NCI-H128 (cell line): ENCODE results near the gene MET.

Experiments used
- DNase-seq: peaks from one replicate; lab custom pipeline; 2025; ENCODE audit not compliant: unreplicated experiment; lab: John Stamatoyannopoulos, UW

MET gene

DNA sequence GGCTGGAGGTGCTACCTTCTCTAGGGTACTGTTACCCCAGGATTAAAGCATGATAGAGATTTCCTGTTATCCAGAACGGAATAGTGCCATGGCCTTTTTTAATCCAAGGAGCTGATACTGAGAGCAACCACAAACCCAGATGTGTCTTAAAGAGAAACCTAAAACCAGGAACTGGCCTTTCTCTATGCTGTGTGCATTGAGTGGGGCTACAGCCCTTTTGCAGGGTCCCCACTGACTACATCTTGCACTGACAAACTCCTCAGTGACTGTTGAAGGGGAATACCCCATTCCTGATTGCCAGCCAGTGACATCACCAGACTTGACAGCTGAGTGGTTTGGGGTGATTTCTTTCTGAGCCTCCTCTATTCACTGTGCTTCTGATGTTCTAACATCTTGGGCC, 108.5 kb downstream of the MET start:
- no peak for DNase-seq

DNA sequence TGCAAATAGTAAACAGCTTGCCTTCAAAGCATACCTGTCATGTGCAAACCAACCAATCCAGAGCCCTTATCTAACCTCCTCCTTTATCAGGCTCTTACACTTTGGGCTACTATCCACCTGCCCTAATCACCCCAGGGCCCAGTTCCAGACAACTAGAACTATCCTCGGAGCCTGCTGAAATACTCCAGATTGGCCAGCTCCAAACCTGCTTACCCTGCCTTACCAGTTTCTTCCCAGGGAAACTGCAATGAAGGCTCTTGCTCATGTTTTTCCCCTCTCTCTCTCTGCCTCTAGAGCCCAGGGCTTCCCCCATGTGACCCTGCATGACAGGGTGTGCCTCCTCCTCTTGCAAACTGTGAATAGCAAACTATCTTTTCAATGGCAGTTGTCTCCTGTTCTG, 109.0 kb downstream of the MET start:
- DNase-seq = no peak

DNA sequence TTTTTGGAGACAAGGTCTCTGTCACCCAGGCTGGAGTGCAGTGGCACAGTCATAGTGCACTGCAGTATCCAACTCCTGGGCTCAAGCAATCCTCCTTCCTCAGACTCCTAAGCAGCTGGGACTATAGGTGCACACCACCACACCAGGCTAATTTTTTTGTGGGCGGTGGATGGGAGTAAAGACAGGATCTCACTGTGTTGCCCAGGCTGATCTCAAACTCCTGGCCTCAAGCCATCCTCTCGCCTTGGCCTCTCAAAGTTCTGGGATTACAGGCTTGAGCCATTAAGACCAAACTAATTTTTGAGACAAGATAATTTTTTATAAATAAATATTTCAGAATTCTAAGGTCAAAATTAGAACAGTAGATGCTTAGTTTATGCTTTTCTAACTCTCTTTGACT, 109.6 kb downstream of the MET start:
- DNase-seq = no peak

DNA sequence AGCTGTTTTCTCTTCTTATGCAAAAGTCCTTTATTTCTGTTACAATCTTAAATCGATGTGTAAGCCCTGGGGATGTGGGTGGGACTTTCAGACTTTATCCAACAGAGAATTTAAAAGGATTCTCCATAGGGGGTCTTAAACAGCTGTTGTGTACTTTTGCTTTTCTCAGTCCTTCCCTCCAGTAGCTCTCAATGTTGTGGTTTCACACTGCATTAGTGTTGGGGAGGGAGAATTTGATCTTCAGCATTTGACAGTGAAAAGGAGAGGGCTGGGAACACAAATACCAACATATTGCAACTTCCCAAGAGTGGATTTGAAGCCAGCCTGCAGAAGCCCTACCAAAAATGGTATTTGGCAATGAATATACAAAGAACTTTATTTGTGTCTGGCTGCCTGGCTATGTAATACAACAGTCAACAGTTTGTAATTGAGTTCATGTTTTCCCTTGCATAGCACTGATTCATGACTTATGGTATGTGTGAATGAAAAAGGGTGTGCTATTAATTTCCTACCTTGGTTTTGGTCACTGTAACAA, 110.2 kb downstream of the MET start:
- DNase-seq = no peak

DNA sequence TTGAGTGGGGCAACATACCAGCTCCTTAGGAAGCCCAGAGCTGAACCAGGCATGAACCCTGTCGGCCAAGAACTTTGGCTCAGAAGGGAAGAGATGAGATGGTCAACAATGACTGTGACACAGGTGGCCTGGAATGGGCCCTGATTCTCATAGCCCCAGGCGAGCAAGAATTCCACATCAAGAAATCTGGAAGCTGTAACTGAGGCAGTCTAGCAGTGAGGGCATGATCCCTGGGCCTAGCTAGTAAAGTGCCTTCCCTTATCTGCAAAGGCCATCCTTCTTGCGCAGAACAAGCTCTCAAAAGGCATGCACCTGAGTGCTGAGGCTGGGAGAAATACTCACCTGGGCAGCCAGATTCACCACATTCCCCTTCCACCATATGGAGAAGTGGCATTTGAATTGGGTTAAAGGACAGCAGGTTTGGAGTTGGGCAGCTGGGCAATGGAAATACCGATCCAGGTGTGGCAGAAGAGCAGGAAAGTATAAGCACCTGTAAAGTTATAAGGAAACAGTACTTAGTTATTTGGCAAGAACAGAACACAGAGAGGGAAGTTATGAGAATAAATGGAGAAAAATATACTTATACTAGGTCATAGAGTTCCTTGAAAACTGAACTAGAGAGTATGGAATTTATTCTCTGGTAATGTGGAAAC, 111.8 kb downstream of the MET start:
- DNase-seq = no peak

DNA sequence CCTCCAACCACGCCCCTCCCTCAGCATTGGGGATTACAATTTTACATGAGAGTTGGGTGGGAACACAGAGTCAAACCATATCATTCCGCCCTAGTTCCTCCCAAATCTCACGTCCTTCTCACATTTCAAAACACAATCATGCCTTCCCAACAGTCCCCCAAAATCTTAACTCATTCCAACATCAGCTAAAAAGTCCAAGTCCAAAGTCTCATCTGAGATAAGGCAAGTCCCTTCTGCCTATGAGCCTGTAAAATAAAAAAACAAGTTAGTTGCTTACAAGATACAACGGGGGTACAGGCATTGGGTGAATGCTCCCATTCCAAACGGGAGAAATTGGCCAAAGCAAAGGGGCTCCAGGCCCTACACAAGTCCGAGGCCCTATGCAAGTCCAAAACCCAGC, 112.7 kb downstream of the MET start:
- no peak for DNase-seq

DNA sequence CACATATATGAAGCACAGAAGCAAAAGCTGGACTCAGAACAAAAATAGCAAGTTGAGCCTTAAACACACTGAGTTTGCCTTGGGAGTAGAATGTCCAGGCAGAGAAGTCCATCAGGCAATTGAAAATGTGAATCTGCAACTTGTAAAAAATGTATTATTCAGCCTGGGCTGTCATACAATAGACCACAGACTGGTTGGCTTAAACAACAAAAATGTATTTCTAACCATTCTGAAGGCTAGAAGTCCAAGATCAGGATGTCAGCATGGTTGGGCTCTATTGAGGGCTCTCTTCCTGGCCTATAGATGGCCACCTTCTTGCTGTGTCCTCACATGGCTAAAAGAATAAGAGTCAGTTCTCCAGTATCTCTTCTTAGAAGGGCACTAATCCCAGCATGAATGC, 113.8 kb downstream of the MET start:
- no peak for DNase-seq

DNA sequence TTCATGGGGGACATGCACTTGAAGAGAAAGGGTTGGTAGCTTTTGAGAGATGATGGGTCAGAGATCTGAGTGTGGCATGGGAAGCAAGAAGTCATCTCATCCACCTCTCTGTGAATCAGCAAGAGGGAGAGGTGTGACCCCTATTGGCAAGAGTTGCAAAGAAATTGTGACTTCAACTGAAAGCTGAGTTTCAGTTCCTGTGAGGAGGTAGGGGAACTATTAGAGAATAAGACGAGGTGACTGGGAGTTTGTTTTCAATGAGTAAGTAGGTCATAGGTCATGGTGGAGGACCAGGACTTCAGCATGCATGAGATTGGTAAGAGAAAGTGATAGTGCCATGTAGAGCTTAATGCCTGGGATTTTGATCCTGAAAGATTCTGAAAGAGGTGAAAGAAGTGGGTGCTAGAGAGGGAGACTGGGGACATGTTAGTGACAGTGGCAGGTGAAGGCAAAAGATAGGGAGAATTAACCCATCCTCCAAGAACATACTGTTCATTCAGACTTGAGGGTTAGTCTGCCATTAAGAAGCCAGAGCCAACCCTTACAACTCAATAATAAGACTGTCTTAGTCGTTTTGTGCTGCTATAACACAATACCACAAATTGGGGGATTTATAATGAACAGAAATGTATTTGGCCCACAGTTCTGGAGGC, 114.9 kb downstream of the MET start:
- no peak for DNase-seq

DNA sequence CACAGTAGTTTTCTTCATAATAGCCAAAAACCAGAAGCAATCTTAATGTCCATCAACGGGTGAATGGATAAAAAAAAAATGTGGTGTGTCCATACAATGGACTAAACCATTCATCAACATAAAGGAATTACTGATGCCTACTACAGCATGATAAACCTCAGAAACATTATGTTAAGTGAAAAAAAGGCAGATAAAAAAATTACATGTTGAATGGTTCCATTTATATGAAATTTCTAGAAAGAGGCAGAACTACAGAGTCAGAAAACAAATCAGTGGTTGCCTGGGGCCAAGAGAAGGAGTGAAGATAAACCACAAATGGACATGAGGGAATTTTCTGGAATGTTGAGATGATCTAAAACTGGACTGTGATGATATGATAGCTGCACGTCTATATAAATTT, 115.9 kb downstream of the MET start:
- no peak for DNase-seq

DNA sequence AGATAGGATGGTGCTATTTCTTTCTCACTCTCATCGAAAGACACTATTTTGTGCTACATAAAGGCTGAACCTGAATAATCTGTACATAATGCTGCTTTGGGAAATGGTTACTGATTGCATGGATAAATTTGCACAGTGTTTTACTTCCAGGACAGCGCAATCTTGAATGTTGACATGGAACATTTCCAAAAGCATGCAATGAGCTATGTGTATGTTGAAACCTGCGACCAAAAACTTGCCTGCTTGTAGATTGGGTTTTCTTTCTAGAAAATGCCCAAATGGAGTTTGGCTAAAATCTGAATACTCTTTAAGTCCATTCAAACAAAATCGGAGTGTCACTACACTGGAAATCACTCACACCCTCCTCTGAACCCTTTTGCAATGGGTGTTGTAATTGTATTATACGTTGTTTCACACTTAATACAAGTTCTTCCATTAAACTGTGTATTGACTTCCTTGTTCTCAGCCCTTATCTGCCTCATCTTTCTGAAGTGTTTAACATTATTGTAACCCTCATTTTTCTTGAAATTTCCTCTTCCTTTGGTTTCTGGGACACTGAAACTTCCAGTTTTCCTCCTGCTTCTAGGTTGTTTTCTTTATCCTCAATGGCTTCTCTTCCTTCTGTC, 116.7 kb downstream of the MET start:
- no peak for DNase-seq

DNA sequence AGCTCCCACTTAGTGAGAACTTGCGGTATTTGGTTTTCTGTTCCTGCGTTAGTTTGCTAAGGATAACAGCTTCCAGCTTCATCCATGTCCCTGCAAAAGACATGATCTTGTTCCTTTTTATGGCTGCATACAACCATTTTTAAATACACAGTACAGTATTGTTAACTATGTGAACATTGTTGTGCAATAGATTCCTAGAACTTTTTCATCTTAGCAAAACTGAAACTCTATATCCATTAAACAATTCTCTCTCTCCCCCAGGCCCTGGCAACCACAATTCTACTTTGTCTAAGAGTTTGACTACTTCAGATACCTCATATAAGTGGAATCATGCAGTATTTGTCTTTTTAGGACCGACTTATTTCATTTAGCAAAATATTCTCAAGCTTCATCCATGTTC, 118.0 kb downstream of the MET start:
- no peak for DNase-seq

DNA sequence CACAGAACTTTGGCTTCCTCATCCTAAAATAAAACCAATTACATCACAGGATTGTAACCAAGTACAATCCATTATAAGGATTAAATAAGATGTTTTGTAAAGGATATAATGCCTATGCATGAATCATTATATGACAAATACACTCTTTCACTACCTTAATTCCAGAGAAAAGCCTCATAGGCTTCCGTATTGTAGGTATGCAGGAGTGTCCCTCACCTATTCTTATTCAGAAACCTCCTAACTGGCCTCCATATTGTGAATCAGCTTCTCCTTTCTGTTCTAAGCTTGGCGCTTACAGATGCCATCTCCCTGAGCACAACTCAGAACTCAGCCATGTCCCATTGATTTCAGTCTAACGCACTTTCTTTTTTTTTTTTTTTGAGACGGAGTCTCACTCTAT, 120.8 kb downstream of the MET start:
- no peak for DNase-seq

DNA sequence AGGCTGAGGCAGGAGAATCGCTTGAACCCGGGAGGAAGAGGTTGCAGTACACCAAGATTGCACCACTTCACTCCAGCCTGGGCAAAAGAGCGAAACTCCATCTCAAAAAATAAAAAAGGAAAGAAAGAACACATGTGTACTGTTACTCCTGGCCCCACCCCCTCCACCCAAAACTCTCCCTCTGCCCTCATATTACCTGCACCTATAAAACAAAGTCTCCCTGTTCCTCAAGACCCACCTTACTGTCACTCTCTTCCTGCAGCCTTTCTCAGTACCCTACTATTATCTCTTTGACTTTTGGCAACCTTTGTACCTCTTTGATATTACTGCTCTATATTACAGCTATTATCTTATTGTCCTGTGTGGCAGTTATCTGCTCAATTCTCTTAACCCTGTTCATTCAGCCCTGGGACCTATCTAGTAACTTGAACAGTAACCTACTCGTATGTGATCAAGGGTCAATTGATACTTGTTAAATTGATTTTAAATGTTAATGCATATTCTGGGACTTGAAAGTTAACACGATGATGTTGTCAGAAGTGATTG, 121.9 kb downstream of the MET start:
- no peak for DNase-seq

DNA sequence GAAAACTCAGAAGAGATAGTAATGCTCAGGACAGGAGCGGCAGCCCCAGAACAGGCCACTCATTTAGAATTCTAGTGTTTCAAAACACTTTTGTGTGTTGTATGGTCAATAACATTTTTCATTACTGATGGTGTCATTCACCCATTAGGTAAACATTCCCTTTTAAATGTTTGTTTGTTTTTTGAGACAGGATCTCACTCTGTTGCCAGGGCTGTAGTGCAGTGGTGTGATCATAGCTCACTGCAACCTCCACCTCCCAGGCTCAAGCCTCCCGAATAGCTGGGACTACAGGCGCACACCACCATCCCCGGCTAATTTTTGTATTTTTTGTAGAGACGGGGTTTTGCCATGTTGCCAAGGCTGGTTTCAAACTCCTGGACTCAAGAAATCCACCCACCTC, 124.5 kb downstream of the MET start:
- no peak for DNase-seq

DNA sequence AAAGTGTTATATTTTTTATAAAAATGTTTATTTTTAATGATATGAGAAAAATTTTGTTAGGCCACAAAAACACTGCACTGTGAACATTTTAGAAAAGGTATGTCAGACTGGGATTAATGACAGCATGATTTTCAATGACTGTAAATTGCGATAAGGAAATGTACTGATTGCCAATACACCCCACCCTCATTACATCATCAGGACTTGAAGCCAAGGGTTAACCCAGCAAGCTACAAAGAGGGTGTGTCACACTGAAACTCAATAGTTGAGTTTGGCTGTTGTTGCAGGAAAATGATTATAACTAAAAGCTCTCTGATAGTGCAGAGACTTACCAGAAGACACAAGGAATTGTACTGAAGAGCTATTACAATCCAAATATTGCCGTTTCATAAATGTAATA, 125.6 kb downstream of the MET start:
- DNase-seq = no peak

DNA sequence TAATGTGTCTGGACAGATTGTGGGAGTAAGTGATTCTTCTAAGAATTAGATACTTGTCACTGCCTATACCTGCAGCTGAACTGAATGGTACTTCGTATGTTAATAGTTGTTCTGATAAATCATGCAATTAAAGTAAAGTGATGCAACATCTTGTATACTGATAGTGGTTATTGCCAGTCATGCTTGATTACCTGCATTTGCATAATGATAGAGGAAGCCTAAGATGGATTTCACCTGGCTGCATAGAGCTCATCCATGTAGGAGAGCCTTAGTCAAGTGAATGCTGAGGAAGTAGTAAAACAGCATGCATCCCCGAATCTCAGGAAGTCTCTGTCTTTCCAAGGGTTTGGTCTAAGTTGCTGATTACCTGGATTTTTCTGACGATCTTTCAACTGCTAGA, 126.2 kb downstream of the MET start:
- no peak for DNase-seq

DNA sequence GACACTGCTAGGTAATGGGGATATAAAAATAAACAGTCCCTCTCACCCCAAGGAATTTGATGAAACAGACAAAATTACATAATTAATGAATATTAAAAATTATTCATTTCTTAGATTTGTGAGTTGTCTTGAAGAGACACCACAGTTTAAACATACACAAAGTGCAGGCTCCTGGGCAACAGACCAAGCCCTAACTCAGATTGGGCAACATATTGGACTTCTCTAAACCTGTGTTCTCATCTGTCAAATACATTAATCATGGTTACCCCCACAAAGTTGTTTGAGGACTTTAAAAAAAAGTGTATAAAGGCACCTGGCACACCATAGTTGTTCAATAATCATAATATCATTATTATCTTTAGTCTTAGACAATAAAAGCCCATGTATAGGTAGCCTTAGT, 127.9 kb downstream of the MET start:
- no peak for DNase-seq

DNA sequence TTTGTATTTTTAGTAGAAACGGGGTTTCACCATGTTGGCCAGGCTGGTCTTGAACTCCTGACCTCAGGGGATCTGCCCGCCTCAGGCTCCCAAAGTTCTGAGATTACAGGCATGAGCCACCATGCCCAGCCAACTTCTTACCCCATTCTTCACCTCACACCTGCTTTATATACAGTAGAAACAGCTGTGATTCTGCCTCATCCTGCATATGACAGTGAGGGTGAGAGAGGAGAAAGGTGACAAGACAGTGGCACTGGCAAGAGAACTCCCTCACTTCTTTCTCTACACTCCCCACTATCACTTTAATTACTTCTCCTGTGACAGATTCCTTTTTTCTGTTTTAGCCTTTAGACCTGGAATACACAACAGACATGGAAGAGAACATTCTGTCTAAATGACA, 128.6 kb downstream of the MET start:
- no peak for DNase-seq

DNA sequence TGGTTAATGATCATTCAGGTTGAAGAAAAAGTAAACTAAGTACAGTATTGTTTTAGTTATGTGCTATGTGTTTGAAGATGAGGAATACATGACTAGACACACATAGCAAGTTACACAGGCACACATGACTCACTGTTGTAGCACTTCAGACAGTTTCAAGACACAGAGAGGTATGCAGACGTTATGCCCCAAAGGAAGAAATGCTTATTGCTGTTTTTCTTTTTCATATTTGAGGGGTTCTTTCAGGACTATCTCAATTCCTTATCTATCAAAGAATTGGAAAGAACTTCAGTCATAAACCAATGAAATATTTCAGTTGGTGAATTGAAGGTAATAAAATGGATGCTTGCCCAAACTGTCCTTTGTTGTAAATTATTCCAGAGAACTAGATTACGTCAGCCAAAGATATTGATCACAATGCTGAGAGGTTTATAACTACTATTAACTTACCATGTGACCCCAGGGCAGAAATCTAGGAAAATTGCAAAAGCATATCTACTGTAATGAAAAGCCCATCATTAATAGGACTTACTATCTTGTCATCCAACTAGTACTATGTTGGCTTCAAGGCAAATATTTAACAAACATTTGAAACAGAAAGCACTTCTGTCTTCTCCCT, 129.2 kb downstream of the MET start:
- no peak for DNase-seq

DNA sequence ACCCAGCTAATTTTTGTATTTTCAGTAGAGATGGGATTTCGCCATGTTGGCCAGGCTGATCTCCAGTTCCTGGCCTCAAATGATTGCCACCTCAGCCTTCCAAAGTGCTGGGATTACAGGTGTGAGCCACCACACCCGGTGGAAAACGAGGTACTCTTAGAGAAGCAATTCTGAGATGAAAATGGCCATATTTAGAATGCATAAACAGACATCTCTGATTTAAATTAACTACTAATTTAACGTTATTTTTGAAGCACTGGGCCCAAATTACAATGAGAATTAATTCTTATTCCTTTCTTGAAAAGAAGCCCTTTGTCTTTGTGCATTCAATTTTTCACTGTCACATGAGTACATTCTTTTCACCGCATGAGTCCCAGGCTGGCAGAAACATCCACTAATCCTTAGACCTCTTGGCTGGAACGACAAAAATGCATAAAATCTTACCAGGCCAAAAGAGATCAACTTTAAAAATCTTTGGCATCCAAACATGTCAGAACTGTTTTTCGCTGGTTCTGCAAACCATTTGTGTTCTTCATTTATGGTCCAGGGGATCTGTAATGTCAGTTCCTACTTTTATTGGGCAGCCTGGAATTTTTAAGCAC, 130.2 kb downstream of the MET start:
- no peak for DNase-seq

DNA sequence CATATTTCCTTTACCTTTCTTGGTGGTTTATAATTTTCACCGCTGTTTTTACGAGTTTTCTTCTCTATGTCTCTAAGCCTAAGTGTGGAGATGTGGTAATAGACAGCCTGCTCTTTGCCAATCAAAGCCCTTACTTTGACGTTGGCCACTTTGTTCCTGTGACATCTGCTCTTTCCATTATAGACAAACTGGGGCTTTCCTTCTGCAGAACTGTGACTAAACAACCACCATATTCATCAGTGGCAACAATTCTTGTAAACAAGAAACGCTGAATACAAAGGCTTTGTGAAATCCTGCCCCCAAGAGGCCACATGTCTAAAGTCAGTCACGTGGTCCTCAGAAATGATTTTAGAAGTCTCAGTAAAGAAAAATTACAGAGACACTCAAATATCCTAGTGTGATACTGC, 130.8 kb downstream of the MET start:
- no peak for DNase-seq
